ENCODE data around the gene RCAN1.
"Not testable (repeated sequence)": the region's sequence is repeated elsewhere in the genome, so short reads cannot be mapped to it uniquely, and the experiment has no call there.

RCAN1 gene

DNA sequence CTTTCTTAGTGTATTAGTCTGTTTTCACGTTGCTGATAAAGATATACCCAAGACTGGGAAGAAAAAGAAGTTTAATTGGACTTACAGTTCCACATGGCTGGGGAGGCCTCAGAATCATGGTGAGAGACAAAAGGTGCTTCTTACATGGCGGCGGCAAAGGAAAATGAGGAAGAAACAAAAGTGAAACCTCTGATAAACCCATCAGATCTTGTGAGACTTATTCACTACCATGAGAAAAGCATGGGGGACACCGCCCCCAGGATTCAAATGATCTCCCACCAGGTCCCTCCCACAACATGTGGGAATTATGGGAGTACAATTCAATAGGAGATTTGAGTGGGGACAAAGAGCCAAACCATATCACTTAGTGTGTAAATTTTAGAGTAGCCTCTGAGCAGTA is 46.1 kb downstream of the RCAN1 start:
- DNase-seq (ENCODE audit: low spot score), result not testable (repeated sequence)

DNA sequence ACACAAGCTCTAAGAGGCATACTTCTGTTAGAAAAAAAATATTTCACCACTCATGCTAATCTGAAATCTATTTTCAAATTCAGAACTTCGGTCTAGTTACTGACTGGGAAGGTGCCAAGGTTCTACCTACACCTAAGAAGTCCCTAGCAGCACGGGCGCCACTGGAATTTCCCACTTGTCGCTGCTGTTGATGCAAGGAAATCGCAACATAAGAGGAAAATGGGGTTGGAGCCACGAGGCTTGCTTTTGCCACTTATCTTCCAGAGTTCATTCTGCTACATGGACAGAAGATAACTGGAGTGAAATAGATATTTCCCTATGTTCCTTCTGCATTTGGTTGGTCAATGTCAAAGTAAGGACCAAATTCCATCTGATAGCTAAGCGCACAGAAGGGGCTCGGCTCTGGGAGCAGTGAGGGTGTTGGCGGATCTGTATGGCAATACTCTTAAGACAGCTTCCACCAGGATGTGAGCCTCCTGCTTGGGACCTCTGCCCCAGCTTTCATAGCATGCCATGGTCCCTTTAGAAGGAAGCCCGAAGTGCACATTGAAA is 47.2 kb downstream of the RCAN1 start:
- no peak for DNase-seq (ENCODE audit: low spot score)

DNA sequence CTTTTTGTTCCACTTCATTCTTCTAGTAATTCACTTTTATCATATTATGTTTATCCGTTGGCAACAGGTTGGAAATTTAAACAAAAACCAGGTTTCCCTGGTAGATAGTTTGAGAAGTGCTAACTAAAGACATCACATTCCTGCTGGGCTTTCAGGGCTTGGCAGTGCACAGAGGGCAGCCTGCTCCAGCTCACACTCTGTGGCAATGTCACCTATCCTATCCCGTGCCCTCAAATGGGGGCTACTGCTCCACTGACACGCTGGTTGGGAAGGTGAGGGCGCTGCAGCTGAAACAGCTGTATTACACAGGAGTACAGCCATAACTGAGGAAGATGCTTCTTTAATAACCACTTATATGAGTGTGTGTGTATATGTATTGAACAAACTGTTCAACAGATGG is 49.7 kb downstream of the RCAN1 start:
- DNase-seq (ENCODE audit: low spot score), result no peak

DNA sequence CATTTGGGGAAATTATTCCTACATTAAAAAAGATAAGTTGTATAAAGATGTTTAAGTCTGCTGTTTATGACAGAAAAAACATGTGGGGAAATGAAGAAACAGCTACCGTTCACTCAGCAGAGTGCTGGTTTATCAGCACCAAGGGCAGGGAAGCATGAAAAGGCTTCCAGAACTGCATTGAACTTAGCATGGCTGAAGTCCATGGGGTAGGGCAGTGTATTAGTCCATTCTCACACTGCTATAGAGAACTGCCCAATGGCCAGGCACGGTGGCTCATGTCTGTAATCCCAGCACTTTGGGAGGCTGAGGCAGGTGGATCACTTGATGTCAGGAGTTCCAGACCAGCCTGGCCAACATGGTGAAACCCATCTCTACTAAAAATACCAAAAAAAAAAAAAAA is 51.5 kb downstream of the RCAN1 start:
- not testable (repeated sequence) for DNase-seq (ENCODE audit: low spot score)

DNA sequence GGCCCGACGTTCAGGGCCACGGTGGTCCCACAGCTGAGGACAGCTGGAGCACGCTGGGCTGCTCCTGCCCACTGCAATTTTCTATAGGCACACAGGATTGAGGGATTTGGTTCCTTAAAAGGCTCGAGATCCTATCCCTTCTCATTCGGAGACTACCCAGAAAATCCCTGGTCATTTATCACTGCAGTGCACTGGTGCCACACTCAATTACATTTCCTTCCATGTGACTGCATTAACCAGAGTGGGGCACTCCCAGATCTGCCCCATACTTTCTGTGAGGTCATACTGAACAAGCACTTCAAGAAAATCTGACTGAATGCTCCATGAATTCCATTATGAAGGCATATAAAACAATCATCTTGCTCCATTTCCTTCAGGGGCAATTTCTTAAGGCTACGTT is 53.1 kb downstream of the RCAN1 start:
- no peak for DNase-seq (ENCODE audit: low spot score)

DNA sequence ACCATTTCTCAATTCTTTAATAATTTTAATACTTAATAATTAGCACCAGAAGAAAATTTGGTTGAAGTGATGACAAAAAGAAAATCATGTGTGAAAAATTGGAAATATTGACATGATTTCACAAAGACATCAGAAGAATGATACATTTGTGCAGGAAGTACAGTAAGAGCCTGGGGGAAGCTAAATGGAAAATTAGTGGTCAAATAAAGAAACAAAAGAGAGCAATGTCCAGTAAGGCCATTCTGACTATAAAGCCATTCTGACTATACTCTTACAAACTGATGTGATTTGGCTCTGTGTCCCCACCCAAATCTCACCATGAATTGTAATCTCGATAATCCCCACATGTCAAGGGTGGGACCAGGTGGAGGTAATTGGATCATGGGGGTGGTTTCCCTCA is 54.3 kb downstream of the RCAN1 start:
- no peak for DNase-seq (ENCODE audit: low spot score)

DNA sequence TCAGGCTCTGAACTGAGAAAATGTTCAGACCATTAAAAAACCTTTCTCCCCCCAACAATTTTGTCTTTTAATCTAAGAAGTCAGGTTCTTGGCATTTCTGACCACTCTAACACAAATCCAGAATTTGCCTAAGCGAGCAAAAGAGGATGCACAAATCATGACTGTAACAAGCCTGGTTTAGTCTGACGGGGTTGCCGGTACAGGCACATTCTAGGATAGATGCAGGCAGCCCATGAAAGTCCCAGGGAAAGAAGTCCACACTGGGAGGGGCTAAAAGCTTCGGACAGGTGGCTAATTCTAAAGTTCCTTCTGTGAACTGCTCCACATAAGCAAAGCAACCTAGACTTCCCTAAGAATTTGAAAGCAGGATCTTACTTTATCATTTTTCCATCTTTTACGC is 54.9 kb downstream of the RCAN1 start:
- DNase-seq (ENCODE audit: low spot score), result no peak

DNA sequence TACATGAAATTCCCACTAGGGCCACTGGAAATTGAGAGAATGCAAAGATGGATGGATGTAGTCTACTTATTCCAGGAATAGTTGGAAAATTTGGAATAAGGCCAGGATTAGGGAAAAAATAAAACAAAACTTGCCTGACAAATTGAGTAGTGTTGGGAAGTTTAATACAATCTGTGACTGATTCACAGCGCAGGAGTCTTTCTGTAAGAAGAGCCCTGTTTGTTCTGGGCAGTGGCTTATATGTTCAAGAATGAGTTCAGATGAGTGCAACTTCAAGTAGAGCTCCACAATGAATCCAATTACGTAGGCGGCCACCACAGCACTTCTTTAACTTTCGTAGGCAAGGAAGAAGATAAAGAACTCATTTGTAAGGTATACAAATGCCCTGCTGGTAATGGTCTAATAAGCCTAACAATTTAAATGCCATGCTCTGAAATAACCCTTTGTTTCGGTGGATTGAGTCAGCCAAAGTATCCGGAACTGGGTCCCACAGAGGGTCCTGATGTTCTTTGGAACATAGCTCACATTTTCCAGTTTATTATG is 55.8 kb downstream of the RCAN1 start:
- no peak for DNase-seq (ENCODE audit: low spot score)

DNA sequence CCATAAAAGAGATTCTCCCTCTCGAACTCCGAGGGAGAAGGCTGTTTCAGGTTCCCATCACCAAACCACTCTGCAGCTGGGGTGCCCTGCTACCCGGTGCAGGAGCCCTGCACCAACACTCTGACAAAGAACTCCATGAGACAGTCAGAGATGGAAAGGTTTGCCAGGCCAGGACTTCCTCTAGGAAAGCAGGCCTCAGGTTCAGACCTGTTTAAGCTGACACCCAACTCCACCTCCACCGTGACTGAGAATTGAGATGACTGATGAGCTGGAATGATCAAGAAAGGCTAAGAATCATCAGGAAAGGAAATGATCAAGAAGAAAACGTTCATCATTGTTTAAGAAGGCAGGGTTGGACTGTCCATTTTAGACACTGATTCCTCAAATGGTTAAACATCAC is 56.7 kb downstream of the RCAN1 start:
- no peak for DNase-seq (ENCODE audit: low spot score)

DNA sequence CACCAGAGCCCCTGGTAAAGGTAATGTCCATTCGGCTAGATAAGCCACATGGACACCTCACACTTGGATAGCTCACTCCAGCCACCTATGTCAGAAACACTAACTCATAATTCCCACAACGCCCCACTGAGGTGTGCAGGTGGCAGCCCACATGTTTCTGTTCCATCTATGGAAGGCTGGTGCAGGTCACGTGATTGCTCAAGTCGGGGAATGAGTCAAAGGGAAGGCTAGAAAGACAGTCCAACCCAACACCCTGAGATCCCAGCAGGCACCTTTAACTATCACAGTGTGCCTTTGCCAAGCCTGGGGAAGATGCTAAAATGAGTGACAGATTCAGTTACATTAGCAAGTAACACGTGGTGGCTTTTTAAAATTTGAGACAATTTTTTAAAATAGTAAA is 57.7 kb downstream of the RCAN1 start:
- DNase-seq (ENCODE audit: low spot score), result no peak

DNA sequence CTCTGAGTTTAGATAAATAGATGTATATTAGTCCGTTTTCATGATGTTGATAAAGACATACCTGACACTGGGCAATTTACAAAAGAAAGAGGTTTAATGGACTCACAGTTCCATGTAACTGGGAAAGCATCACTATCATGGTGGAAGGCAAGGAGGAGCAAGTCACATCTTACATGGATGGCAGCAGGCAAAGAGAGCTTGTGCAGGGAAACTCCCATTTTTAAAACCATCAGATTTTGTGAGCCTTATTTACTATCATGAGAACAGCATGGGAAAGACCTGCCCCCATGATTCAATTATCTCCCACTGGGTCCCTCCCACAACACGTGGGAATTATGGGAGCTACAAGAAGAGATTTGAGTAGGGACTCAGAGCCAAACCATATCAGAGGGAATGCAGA is 60.2 kb downstream of the RCAN1 start:
- DNase-seq (ENCODE audit: low spot score), result not testable (repeated sequence)

DNA sequence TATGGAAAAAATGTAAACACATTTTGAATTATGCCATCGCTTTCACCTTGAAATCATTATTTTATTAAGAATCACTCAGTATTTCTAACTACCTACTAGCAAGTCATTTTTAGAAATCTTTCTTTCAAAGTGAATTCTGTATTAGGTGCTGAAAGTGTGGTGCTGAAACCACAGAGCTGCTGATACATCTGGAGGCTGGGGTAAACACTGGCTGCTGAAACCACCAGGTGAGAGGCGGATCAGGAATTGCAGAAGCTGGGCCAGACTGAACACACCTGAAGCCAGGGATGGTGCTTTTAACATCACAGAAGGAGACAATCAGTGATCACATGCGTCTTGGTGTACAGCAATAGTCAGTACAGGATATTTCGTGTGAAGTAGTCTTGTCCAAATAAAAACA is 60.7 kb downstream of the RCAN1 start:
- no peak for DNase-seq (ENCODE audit: low spot score)

DNA sequence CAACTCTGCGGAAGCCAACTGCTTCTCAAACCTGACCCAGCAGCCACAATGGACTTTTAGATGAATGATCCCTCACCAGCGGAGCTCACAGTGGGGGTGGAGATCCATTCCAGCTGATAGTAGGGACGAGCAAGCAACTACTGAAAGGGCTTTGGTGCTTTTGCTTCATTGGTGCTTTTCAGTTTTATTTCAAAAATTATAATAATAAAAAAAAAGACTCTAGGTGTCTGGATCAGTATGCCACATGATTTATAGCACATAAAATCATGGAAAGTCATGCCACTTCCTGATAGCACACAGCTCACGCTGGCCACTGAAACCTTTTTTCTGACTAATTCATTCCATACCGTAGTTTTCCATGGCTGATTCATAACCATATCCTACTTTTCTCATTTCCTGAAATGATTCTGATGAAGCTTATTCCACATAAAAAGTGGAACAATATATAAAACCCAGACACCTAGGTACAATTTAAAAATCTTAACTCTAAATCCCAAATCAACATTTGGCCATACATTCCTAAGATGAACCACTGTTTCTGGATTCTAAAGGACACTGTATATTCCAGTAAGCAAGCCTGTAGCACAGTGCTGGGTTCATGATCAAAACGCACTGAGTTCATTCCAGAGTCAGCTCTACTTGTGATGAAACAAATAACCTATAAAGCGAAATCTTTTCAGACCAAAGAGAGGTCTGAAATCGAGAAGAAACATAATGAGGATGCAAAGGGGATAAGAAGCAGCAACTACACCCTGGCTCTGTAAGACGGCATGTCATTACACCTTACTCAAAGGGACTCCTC is 61.6 kb downstream of the RCAN1 start:
- no peak for DNase-seq (ENCODE audit: low spot score)

DNA sequence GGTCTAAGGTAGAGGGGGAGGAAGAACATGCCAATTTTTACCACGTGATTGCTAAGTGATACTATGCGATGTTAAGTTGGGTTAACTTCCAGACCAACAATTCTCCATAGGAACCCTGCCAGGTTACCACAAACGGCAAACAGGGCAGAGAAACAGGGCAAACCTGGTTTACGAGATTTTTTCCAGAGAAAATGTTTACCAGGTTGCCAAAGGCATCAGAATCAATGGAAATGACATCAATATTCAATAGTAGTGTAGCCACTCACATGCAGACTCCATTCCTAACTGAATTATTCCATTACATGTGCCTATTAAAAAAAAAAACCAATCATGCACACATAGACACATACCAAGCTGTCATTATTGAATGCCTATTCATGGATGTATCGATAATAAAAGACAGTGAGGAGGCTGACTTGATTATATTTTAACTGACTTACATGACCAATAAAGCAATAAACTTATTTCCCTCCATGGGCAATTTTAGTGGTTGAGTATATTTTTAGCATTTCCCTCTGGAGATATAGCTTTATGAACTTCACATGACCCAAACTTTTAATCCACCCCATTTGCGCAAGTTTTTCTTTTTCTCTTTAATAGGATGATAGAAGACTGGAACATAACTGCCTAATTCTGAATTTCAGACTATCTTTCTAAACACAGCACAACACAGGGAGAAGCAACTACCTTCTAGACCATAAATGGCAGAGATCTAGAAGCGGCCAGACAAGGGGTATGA is 62.4 kb downstream of the RCAN1 start:
- no peak for DNase-seq (ENCODE audit: low spot score)

DNA sequence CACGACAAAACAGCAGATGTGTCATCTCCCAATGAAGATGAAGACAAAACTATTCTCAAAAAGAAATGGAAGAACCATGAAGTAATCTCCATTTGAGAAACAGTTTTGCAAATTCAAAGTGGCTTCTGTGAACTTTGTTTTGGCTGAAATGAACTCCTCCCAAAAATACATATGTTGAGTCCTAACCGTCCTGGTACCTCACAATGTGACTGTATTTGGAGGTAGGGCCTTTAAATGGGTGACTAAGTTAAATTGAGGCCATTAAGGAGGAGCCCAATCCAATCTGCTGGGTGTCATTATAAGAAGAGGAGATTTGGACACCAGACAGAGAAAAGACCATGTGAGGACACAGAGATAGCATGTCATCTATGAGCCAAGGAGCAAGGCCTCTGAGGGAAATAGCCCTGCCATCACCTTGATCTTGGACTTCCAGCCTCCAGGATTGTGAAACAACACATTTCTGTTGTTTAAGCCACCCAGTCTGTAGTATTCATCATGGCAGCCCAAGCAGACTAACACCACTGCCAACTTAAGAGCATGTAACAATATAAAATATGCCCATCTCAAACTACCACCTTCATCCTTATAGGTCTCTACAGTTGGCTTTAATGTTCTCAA is 64.6 kb downstream of the RCAN1 start:
- DNase-seq (ENCODE audit: low spot score), result no peak

DNA sequence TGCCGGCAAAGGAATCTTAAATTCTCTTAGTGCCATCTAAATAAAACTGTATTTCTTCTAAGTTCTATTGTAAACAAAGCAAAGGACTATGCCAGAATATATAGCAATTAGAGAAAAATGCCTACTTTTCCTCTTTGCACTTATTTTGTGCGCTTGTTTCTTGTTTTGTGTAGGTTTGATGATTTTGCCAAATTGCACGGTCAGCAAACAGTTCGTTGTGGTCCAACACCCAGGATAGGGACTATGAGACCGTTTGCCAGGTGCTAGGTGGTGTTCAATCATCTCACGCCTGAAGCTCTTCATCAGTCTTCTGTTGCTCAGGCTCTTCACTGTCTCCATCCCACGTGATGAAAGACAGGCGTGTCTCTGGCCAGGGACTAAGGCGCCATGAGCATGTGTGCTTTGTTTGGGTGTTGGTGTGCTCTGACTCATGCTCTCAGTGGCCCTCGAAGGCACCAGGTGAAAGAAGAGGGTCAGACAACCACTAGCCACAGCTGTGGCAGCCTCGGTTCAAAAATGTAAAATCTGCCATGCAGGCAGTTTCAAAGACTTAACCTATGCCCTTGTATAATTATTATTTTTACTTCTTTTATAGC is 66.0 kb downstream of the RCAN1 start:
- no peak for DNase-seq (ENCODE audit: low spot score)

DNA sequence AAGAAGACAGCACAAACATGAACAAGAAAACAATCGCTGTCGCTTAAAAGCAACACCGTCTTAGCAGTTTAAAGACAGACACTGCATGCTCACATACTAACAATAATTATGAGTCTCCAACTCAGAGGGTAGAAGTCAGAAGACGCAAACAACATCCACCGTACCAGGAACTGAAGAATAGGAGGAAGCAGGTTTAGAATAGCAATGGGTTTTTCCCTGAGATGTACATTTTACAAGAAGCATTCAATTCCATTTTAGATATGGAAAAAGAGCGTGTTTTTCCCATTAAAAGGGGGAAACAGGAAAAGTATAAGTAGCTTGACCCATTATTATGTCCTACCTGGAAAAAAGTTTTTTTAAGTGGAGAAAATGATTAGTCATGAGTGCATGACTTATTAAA is 68.4 kb downstream of the RCAN1 start:
- no peak for DNase-seq (ENCODE audit: low spot score)

DNA sequence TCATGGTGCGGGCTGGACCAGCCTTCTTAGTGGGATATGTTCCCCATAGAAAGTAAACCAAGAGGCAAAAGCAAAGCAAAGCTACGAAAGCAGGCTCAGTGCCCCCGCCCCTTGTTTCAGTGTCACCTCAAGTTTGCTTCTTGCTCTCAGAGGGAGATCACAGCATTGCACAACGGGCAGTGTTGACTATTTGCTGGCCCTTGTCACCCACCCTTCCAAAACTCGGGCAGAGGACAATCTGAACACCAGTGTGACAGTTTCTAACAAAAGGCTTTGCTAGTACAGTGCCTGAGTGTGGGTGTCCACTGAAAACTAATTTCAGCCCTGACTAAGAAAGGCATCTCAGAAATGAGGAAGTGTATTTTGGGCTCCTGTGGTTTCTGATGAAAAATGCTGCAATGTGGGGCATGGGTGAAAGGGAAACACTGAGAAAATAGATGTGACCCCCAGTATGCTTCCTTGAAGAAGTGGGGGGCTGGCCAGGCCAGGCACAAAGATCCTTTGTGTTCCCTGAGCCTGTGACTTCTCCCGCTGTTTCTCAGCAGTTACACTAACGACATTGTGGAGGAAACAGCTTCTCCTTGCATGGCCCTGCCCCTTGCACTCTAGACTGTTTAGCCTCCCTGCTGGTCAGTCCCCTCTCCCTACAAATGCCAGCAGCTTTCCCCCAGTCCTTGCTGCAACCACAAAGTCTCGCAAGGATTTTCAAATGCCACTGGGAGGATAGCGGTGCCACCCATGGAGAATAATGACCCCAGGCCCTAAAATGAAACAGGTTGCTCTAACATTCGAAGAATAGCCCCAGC is 69.6 kb downstream of the RCAN1 start:
- DNase-seq (ENCODE audit: low spot score), result peak; percentile 79

DNA sequence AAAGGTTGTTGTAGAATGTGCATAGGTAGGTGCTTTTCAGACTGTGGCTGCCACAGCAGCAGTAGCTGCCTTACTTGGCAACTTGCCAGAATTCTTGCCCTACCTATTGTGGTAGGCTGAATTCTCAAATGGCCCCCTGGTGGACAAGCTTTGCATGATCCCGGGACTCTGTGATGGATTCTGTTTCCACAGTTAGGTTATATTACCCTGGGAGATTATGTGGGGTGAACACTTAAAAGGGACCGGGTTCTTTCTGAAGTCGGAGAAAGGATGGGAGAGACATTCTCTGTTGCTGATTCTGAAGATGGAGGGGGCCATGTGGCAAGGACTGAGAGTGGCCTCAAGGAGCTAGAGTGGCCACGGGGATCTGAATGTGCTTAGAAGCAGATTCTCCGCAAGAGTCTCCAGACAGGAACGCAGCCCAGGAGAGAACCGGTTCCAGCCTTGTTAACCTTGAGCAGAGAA is 70.8 kb downstream of the RCAN1 start:
- peak; percentile 24 for DNase-seq (ENCODE audit: low spot score)

DNA sequence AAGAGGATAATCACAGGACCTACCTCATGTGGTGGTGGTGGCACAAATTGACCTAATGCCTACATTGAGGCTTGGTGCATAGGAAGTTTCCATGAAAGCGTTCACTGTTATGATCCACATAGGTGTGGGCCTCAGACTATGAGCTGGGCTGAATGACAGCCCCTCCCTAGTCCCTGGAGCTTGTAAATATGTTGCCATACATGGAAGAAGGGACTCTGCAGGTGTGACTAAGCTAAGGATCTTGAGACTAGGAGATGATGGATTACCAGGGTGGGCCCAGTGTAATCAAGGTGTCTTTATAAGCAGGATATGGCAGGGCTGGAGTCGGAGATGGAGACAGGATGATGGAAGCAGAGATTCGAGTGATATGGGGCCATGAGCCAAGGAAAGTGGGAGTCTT is 71.9 kb downstream of the RCAN1 start:
- DNase-seq (ENCODE audit: low spot score), result no peak

DNA sequence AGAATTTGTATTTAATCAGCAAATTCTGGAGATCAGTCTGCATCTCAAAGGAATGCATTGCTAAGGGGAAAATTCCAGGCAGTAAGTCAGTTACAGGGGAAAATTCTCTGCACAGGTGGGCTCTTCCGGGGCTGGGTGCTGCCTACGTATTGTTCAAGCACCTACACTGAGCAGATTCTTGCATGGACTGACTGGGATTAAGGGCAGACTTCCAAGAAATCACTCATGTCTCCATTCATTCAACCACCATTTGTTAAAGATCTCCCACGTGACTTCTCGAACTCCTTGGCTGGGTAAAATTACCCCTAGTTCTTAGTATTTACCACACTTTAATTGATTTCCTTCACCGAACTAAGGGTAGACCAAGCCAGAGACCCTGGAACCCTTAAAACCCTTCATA is 74.7 kb downstream of the RCAN1 start:
- DNase-seq (ENCODE audit: low spot score), result no peak
